Measurements from ENCODE around the gene TMC2. TPM values are rescaled to one million over a fixed set of nuclear protein-coding genes. Genes with fewer than 3 reads are reported as not detected.

TMC2 gene
- total RNA-seq, 1 experiment from 2014 or later = not detected

- no peak for DNase-seq (ENCODE audit: low read depth, low spot score)
- Histone ChIP-seq H3K27ac (ENCODE audit: low read length) (no peak overlapping the region), H3K4me1 (ENCODE audit: control insufficient read depth, insufficient read depth, low read length) (peaks cover 16% of the 10 kb centered on the region), H3K9me3 (ENCODE audit: control insufficient read depth, insufficient read depth, low read depth, low read length) (no peaks in the 10 kb centered on the region), H3K4me3 (ENCODE audit: low read depth in 2 of 2, low read length in 2 of 2) (no peak overlapping the region), H3K36me3 (ENCODE audit: control insufficient read depth, insufficient read depth, low read length) (peaks cover 47% of the 10 kb centered on the region), H3K27me3 (ENCODE audit: control insufficient read depth, insufficient read depth, low read length) (no peaks in the 10 kb centered on the region)
- no TSS peak for BruUV-seq (replicated peaks)
- TF ChIP-seq TCF7L2 (IDR thresholded peaks at IDR 0.05; ENCODE audit: low read depth, low read length) = no peak
- TF ChIP-seq CTCF (IDR thresholded peaks at IDR 0.05) = no peak
- no peak for TF ChIP-seq SIN3A (IDR thresholded peaks at IDR 0.05; ENCODE audit: borderline replicate concordance, insufficient read depth, low read depth, low read length)
- no peak for TF ChIP-seq REST (IDR thresholded peaks at IDR 0.05; ENCODE audit: insufficient read depth in 1 of 2, low read depth in 2 of 2, low read length in 1 of 2)
- TF ChIP-seq POLR2AphosphoS5 (IDR thresholded peaks at IDR 0.05; ENCODE audit: low read depth, low read length) = no peak; the same call in 1 of the 2 replicates
- intact Hi-C loops (cut with micrococcal nuclease; ENCODE audit: unreplicated experiment) (no loop called here), in situ Hi-C loops (cut with HindIII; ENCODE audit: low pct_unique_long_range_greater_than_20kb, low sequenced_read_pairs) (no loop called here)
- POLR2A ChIA-PET = no interaction called here
- ATAC-seq = no peak
- CTCF ChIA-PET = no interaction called here
Observed at GRCh38 chr20:2657241-2657640, 120.9 kb downstream of the TMC2 start.

DNA sequence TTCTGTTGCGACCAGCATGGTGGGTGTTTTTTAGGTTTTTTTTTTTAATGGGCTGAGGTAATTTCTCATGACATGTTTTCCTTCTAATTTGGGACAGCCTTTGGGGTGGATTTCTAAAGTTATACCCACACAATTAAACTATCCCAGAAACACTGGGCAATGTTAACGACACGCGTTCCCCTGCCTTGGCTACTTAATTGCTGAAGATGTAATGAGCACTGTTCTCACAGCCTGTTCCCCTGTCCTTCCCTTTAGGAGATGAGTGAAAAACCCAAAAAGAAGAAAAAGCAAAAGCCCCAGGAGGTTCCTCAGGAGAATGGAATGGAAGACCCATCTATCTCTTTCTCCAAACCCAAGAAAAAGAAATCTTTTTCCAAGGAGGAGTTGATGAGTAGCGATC lies 121.3 kb downstream of the TMC2 start:
- in situ Hi-C loops (cut with HindIII; ENCODE audit: low pct_unique_long_range_greater_than_20kb, low sequenced_read_pairs) (no loop called here), intact Hi-C loops (cut with micrococcal nuclease; ENCODE audit: unreplicated experiment) (no loop called here)
- peaks cover 45% of the 10 kb centered on the region for H3K36me3 ChIP-seq (ENCODE audit: control insufficient read depth, insufficient read depth, low read length)
- BruUV-seq (replicated peaks) = no TSS peak
- H3K27ac ChIP-seq (ENCODE audit: low read length) = no peak overlapping the region
- DNase-seq (ENCODE audit: low read depth, low spot score) (no peak), ATAC-seq (no peak)
- ChIA-PET CTCF (no interaction called here), POLR2A (no interaction called here)
- H3K9me3 ChIP-seq (ENCODE audit: control insufficient read depth, insufficient read depth, low read depth, low read length) = no peaks in the 10 kb centered on the region
- no peaks in the 10 kb centered on the region for H3K27me3 ChIP-seq (ENCODE audit: control insufficient read depth, insufficient read depth, low read length)
- no peak overlapping the region for H3K4me3 ChIP-seq (ENCODE audit: low read depth in 2 of 2, low read length in 2 of 2)
- H3K4me1 ChIP-seq (ENCODE audit: control insufficient read depth, insufficient read depth, low read length) = peaks cover 16% of the 10 kb centered on the region
- TF ChIP-seq CTCF (IDR thresholded peaks at IDR 0.05) (no peak), SIN3A (IDR thresholded peaks at IDR 0.05; ENCODE audit: borderline replicate concordance, insufficient read depth, low read depth, low read length) (no peak), REST (IDR thresholded peaks at IDR 0.05; ENCODE audit: insufficient read depth in 1 of 2, low read depth in 2 of 2, low read length in 1 of 2) (no peak), POLR2AphosphoS5 (IDR thresholded peaks at IDR 0.05; ENCODE audit: low read depth, low read length) (no peak), TCF7L2 (IDR thresholded peaks at IDR 0.05; ENCODE audit: low read depth, low read length) (no peak)
